Thoracic aorta (tissue), 2 donors: ENCODE measurements around the gene CENPS. TPM values are rescaled to one million over a fixed set of nuclear protein-coding genes. Genes with fewer than 3 reads are reported as not detected.
"Not testable (repeated sequence)": the region's sequence is repeated elsewhere in the genome, so short reads cannot be mapped to it uniquely, and the experiment has no call there.

Source experiments
- ATAC-seq: fragments of 150-250 bp; one replicate; pipeline ENCODE4 v1.8.0; 2017; ENCODE audit warnings: low read depth; ENCODE audit not compliant: insufficient number of reproducible peaks, low FRiP score
- DNase-seq: peaks from one replicate; pipeline ENCODE4 v3.0.0-alpha.2; 2020; ENCODE audit warnings: low spot score
- H3K27ac ChIP-seq, 2 donors: fragments of 200-600 bp; sonication (generic); 1 replicate in 1 of 2; 2 replicates in 1 of 2; pipeline ENCODE4 v1.5.1; 2016; ENCODE audit warnings: mild to moderate bottlenecking in 2 of 2, moderate library complexity in 2 of 2
- H3K27me3 ChIP-seq: fragments of 200-600 bp; sonication (generic); replicated peaks from 2 replicates; pipeline ENCODE4 v1.6.0; 2016; ENCODE audit warnings: mild to moderate bottlenecking; ENCODE audit not compliant: insufficient read depth
- H3K36me3 ChIP-seq: fragments of 200-600 bp; sonication (generic); one replicate; pipeline ENCODE4 v1.5.1; 2016
- H3K4me1 ChIP-seq, 2 donors: fragments of 200-600 bp; sonication (generic); 1 replicate in 1 of 2; 2 replicates in 1 of 2; pipeline versions ENCODE4 v1.5.1 to v1.6.0; 2016; ENCODE audit warnings: low read depth in 2 of 2, mild to moderate bottlenecking in 1 of 2; ENCODE audit not compliant: control insufficient read depth in 1 of 2
- H3K4me3 ChIP-seq: fragments of 200-600 bp; sonication (generic); 2 replicates; pipeline ENCODE4 v1.5.1; 2016; ENCODE audit warnings: mild to moderate bottlenecking
- H3K9me3 ChIP-seq: fragments of 200-600 bp; sonication (generic); 2 replicates; pipeline ENCODE4 v1.5.1; 2016
- total RNA-seq, 2 donors: library from RNA; depleted of rRNA; stranded (reverse); fragments of >200 nt; gene quantifications; one replicate each; pipeline versions ENCODE4 v1.1.0 to v1.2.3, GENCODE V29; 2016
- TF ChIP-seq, protein P1 (sequence below): fragments of 200-600 bp; sonication (generic); IDR thresholded peaks from one replicate; pipeline ENCODE4 v1.5.1; 2019; ENCODE audit warnings: antibody characterized with exemption

CENPS gene
- total RNA-seq, 2 donors from 2014 or later, result 6.4 to 10.4 TPM

DNA sequence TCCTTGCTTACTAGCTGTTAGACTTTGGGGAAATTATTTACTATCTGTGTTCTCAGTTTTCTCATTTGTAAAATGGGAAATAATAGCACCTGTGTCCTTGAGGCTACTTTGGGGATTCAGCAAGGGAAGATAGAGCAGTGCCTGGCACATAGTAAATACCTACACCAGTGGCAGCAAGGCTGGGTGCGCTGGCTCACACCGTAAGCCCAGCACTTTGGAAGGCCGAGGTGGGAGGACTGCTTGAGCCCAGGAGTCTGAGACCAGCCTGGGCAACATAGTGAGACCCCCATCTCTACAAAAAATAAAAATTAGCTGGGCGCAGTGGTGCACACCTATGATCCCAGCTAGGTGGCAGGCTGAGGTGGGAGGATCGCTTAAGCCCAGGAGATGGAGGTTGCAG is 8.6 kb upstream of the CENPS start:
- H3K27me3 ChIP-seq, result no peaks in the 10 kb centered on the region
- no peak for DNase-seq
- no peak overlapping the region for H3K27ac ChIP-seq
- no peak overlapping the region for H3K4me3 ChIP-seq
- TF ChIP-seq, protein P1, sequence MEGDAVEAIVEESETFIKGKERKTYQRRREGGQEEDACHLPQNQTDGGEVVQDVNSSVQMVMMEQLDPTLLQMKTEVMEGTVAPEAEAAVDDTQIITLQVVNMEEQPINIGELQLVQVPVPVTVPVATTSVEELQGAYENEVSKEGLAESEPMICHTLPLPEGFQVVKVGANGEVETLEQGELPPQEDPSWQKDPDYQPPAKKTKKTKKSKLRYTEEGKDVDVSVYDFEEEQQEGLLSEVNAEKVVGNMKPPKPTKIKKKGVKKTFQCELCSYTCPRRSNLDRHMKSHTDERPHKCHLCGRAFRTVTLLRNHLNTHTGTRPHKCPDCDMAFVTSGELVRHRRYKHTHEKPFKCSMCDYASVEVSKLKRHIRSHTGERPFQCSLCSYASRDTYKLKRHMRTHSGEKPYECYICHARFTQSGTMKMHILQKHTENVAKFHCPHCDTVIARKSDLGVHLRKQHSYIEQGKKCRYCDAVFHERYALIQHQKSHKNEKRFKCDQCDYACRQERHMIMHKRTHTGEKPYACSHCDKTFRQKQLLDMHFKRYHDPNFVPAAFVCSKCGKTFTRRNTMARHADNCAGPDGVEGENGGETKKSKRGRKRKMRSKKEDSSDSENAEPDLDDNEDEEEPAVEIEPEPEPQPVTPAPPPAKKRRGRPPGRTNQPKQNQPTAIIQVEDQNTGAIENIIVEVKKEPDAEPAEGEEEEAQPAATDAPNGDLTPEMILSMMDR, result no peak
- no peaks in the 10 kb centered on the region for H3K9me3 ChIP-seq
- no peaks in the 10 kb centered on the region for H3K4me1 ChIP-seq
- peaks cover 36% of the 10 kb centered on the region for H3K36me3 ChIP-seq
- no peak for ATAC-seq

- no peaks in the 10 kb centered on the region for H3K27me3 ChIP-seq
- H3K9me3 ChIP-seq, result no peaks in the 10 kb centered on the region
- H3K36me3 ChIP-seq, result peaks cover 20% of the 10 kb centered on the region
- H3K27ac ChIP-seq, result no peak overlapping the region
- no peaks in the 10 kb centered on the region for H3K4me1 ChIP-seq
- no peak for DNase-seq
- TF ChIP-seq, protein P1, result no peak
- H3K4me3 ChIP-seq, result no peak overlapping the region
- ATAC-seq, result no peak
These were observed 6.2 kb upstream of the CENPS start for GRCh38 chr1:10424034-10424433.

DNA sequence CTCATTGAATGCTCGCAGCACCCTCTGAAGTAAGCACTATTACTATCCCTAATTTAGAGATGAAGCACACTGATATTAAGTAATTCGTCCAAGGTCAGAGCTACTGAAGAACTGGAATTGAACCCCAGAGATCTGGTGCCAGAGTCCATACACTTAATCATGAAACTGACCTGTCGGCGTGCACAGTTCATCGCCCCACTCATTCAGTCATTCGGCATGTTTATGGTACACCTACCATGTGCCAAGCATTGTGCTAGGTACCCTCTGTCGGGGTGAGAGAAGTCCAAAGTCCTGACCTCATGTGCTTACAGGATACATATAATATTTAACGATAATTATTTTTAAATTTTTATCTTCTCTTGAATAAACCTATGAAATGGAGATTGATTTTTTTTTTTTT is 5.6 kb upstream of the CENPS start:
- Histone ChIP-seq H3K27ac (no peak overlapping the region), H3K27me3 (no peaks in the 10 kb centered on the region), H3K4me1 (peaks cover 0 to 2% of the 10 kb centered on the region in 2 donors), H3K9me3 (no peaks in the 10 kb centered on the region), H3K36me3 (peaks cover 14% of the 10 kb centered on the region), H3K4me3 (no peak overlapping the region)
- ATAC-seq, result no peak
- TF ChIP-seq, protein P1, result no peak
- DNase-seq, result no peak

DNA sequence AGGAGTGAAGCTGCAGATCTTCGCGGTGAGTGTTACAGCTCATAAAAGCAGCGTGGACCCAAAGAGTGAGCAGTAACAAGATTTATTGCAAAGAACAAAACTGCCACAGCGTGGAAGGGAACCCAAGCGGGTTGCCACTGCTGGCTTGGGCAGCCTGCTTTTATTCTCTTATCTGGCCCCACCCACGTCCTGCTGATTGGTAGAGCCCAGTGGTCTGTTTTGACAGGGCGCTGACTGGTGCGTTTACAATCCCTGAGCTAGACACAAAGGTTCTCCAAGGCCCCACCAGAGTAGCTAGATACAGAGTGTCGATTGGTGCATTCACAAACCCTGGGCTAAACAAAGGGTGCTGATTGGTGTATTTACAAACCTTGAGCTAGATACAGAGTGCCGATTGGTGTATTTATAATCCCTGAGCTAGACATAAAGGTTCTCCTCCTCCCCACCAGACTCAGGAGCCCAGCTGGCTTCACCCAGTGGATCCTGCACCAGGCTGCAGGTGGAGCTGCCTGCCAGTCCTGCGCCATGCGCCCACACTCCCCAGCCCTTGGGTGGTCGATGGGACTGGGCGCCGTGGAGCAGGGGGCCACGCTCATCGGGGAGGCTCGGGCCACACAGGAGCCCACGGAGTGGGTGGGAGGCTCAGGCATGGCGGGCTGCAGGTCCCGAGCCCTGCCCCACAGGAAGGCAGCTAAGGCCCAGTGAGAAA is 4.3 kb upstream of the CENPS start:
- H3K36me3 ChIP-seq, H3K27me3 ChIP-seq, H3K4me1 ChIP-seq, H3K9me3 ChIP-seq, H3K27ac ChIP-seq, H3K4me3 ChIP-seq, DNase-seq, ATAC-seq: not testable (repeated sequence)

DNA sequence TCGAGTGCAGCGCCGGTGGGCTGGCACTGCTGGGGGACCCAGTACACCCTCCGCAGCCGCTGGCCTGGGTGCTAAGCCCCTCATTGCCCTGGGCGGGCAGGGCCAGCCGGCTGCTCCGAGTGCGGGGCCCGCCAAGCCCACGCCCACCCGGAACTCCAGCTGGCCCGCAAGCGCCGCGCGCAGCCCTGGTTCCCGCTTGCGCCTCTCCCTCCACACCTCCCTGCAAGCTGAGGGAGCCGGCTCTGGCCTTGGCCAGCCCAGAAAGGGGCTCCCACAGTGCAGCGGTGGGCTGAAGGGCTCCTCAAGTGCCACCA is 3.7 kb upstream of the CENPS start:
- H3K4me1 ChIP-seq, result peaks cover 4 to 12% of the 10 kb centered on the region in 2 donors
- H3K27ac ChIP-seq, H3K36me3 ChIP-seq, H3K4me3 ChIP-seq, H3K9me3 ChIP-seq, DNase-seq, ATAC-seq, H3K27me3 ChIP-seq: not testable (repeated sequence)

GRCh38 chr1:10428984-10429383 is 1.2 kb upstream of the CENPS start:
- no peaks in the 10 kb centered on the region for H3K27me3 ChIP-seq
- no peak for ATAC-seq
- no peaks in the 10 kb centered on the region for H3K36me3 ChIP-seq

More at GRCh38 chr1:10428984-10429383, 1.2 kb upstream of the CENPS start:
- Histone ChIP-seq H3K4me1 (peaks cover 4 to 14% of the 10 kb centered on the region in 2 donors), H3K27ac (no peak overlapping the region), H3K9me3 (no peaks in the 10 kb centered on the region), H3K4me3 (no peak overlapping the region)
- DNase-seq, result no peak
- TF ChIP-seq, protein P1, result no peak
